GM21381 (cell line): ENCODE measurements around the gene CCDC59.
"Not testable (repeated sequence)": the region's sequence is repeated elsewhere in the genome, so short reads cannot be mapped to it uniquely, and the experiment has no call there.

Experiments
- ATAC-seq: cut with Tn5 transposase; IDR thresholded peaks from one replicate; pipeline ENCODE4 v1.9.1; 2021; ENCODE audit warnings: mild to moderate bottlenecking, moderate library complexity; ENCODE audit not compliant: unreplicated experiment

CCDC59 gene, protein sequence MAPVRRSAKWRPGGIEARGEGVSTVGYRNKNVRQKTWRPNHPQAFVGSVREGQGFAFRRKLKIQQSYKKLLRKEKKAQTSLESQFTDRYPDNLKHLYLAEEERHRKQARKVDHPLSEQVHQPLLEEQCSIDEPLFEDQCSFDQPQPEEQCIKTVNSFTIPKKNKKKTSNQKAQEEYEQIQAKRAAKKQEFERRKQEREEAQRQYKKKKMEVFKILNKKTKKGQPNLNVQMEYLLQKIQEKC

DNA sequence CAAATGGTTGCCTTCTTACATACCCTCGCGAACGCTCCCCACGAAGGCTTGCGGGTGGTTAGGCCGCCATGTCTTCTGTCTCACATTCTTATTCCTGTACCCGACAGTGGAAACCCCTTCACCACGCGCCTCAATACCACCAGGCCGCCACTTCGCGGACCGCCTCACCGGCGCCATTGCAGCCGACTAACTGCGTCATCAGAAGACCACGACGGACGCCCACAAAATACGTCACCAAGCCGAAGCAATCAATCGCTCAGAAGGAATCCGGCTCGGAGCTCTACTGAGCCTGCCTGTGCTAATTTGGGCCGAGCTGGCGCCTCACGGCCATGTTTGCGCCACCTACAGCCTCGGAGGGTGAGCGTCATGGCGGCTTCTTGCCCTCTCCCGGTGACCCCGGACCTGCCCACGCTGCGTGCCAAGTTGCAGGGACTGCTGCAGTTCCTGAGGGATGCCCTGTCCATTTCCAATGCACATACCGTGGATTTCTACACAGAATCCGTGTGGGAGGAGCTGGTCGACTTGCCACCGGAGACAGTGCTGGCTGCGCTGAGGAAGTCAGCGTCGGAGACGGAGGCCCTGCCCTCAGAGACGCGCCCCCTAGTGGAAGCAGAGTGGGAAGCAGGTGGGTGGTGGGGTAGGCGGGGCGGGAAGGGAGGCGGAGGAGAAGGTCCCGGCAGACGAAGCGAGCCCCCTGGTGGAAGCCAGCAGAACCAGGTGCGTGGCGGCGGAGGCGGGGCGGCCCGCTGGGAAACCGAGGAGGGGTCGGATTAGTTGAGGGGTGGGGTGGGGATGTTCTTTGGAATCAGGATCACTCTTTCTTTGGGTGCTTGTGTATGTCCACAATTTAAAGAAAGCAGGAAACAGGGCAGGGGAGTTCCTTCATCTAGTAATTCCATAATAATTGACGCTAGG, at the start of gene CCDC59, which contains the start of gene METTL25:
Gene CCDC59, minus strand, starts transcription at position 188 of the 915 bp plus-strand sequence. Its CDS starts 11 bp downstream, at position 177.
Gene METTL25, plus strand, starts transcription at position 330 of the 915 bp plus-strand sequence. Its CDS starts 37 bp downstream, at position 367.
- peak; percentile 94 for ATAC-seq

- no peak for ATAC-seq
Observed at GRCh38 chr12:82407481-82407880, 49.3 kb upstream of the CCDC59 start.

DNA sequence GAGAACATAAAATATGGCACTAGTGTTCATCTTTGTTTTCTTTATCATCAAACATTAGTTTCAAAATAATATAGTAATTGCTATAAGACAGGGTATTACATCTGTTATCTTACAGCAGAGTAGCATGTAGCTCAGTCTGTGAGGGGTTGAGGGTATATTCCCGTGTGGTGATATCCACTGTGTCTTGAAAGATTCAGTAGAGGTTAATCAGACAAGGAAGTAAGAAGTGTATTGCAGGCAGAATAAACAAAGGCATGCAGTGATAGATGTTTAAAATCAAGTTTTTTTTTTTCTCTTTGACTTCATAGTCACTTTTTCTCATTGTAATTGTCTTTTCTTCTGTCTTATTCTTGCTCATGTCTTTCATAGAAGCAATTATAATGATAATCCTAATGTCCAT, 48.5 kb upstream of the CCDC59 start:
- no peak for ATAC-seq

- ATAC-seq: no peak
Observed at GRCh38 chr12:82400819-82401218, 42.6 kb upstream of the CCDC59 start.

- ATAC-seq: no peak
Observed at GRCh38 chr12:82398879-82399278, 40.7 kb upstream of the CCDC59 start.

DNA sequence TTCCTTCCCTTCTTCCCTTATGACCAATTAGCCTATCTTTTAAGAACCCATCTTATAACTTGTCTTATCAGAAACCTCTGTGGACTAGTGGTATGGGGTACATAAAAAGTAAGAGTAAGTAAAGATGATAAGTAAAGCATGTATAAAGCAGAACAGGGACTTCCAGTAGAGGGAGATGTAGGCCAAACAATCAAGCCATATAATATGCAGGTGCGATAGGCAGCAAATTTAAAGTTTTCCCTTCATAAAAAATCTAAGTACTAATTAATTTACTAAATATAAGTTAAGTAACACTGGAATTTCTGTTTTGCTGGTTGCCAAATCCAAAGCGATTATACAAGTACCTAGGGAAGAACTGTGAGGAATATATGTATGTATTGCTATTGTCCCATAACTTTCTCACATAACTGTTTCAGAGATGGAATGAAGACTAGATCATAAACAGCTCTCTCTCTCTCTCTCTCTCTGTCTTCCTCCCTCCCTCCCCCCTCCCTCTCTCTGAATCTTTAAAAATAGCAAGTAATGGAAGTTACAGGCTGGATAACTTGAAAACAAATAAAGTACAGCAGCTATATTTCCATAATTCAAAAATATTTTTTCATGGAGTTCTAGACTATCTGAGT, 25.9 kb upstream of the CCDC59 start:
- no peak for ATAC-seq

DNA sequence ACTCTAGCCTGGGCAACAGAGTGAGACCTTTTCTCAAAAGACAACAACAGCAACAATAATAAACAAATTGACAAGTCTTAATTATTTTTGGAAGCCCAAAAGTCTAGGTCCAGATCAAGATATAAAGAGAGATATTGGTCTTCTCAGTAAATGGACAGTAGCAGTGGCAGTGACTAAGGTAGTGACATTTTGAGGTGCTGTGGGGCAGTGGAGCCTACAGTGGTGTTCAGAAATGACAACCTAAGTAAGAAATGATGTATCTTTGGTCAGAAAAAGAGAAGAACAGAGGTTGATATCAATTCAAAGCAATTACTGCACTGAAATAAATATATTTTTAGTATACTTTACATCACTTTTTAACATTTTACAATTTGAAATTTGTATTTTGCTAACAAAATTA, 20.8 kb upstream of the CCDC59 start:
- ATAC-seq: no peak

DNA sequence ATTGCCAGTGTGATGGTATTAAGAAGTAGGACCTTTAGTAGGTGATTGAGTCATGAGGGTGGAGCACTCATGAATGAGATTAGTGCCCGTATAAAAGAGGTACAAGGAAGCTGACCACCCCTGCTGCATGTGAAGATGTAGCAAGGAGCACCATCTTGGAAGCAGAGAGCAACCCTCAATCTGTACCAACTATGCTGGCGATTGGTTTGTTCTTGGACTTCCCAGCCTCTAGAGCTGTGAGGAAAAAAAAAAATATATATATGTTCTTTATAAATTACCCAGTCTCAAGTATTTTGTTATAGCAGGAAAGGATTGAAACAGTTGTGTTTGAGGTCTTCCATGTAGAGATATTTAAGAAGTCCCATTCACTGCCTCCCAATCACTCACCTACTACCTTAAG, 17.0 kb upstream of the CCDC59 start:
- no peak for ATAC-seq

DNA sequence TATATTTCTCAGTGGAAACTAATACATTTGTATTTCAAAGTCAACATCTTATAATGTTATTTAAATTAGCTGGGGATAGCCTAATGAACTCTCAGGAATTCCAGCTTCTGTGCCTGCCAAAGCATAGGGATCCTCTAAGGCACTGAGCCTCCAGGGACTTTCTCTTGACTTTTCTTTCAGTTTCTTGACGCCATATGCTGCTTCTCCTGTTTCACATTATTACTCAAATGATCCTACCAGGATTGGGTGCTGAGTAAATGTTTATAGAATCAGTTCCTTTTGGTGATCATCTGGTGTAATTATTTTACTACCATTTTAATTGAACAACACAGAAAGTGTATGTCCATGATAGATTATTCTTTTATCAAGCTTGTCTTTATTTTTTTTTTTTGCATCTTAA, 8.0 kb upstream of the CCDC59 start:
- ATAC-seq: no peak

DNA sequence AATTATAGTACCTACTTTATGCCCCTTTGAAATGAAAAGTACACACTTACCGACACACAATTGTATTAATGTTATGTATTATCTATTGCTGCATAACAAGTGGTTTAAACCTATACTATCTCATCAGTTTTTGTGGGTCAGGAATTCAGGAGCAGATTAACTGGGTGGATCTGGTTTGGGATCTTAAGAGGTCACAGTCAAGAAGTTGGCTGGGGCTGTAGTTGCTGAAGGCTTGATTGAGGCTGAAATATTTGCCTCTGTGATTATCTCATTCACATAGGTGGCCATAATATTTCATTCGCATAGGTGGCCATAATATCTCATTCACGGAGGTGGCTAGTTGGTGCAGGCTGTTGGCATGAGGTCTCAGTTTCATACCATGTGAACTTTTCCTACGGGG, 5.8 kb upstream of the CCDC59 start:
- ATAC-seq: no peak

DNA sequence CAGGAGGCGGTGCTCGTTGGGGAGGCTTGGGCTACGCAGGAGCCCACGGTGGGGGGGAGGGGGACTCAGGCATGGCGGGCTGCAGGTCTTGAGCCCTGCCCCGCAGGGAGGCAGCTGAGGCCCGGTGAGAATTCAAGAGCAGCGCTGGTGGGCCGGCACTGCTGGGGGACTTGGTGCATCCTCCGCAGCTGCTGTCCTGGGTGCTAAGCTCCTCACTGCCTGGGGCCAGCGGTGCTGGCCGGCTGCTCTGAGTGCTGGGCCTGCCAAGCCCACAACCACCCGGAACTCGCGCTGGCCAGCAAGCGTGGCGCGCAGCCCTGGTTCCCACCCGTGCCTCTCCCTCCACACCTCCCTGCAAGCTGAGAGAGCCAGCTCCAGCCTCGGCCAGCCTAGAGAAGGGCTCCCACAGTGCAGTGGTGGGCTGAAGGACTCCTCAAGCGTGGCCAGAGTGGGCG, 3.3 kb upstream of the CCDC59 start:
- no peak for ATAC-seq

DNA sequence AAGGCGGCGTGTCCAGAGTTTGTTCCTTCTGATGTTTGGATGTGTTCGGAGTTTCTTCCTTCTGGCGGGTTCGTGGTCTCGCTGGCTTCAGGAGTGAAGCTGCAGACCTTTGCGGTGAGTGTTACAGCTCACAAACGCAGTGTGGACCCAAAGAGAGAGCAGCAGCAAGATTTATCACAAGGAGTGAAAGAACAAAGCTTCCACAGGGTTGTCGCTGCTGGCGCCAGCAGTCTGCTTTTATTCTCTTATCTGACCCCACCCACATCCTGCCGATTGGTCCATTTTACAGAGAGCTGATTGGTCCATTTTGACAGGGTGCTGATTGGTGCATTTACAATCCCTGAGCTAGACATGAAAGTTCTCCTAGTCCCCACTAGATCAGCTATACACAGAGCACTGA, 2.6 kb upstream of the CCDC59 start:
- ATAC-seq: not testable (repeated sequence)

GRCh38 chr12:82359115-82359478, 910 bp upstream of the CCDC59 start:
- no peak for ATAC-seq

DNA sequence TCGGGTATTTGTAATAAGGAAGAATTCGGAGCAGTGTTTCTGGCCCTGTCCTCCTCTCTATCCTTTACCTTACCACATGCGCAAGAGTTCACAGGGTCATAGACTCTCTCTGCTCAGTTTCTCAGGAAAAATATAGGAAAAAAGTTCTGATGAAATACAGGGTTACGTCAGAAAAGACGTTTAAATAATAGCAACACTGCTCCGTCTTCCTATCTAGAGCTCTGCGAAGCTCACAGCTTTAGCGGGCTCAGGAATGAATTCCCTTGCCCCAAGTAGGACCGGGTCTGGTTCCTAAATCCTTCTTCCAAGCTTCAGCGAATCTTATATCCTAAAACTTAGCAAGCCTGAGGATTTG, 365 bp downstream of the CCDC59 start:
- no peak for ATAC-seq

- ATAC-seq: no peak
Observed at GRCh38 chr12:82357340-82357739, 847 bp downstream of the CCDC59 start.

GRCh38 chr12:82351390-82351789, 6.8 kb downstream of the CCDC59 start:
- ATAC-seq: no peak

DNA sequence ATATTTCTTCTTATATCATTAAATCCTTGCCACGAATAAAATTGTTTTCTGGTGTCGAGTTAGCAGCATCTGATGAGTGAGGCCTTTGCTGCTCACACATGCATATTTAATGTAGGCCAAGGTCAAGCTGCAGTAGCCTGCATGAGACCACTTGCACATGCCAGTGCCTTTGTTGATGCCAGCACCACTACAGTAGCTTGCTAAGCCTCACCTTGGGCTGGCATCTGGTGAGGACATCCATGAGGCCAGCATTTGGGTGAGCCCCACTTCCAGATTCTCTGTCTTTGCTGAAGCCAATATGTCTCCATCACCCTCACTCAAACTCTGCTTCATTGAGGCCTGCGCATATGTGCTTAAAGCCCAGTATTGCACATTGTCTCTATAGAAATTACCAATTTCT, 8.0 kb downstream of the CCDC59 start:
- ATAC-seq: no peak

GRCh38 chr12:82329508-82329907, 28.7 kb downstream of the CCDC59 start:
- ATAC-seq: no peak

- ATAC-seq: no peak
Observed at GRCh38 chr12:82327861-82328260, 30.3 kb downstream of the CCDC59 start.

DNA sequence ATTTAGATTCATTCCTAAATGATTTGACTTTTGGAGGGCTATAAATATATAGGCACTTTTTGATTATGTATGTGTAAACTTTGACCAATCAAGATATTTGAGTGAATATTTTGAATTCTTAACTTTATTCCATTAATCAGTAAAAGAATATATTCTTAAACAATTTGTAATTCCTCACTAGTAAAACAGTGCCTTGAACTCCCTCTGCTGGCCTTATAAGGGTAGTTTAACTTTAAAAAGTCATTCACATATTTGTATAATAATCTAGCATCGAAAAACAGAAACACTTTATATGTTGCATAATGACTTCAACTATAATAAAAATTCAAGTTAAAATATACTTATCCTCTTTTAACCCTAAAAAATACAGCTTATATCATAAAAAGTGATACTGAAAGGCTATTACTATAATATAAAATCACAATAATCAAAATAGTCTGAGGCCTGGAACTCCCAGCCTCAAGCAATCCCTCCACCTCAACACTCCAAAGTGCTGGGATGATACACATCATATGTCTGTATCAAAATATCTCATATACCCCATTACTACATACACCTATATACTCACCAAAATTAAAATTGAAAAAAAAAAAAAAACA, 31.2 kb downstream of the CCDC59 start:
- ATAC-seq: peak; percentile 60
